GF-D8 (cell line): ENCODE results near the gene TMEFF2.

Experiments used
- DNase-seq: peaks from one replicate; lab custom pipeline; 2025; lab: John Stamatoyannopoulos, UW

The TMEFF2 gene

DNA sequence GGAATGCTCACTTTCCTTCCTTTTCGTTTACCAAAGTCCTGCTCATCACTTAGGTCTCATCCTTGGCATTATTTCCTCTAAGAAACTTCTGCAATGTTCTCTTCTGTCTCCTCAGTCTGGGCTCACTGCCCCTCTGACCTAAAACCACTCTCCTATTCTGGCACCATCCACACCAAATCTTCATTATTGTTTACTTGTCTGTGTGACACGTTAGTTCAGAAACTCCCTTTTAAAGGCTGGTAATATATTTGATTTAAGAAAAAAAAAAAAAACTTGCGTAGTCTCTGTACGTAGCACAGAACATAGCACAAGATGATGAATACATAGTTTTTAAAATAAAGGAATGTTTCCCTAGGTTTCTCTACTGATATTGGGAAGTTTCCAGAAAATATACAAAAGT, 229.0 kb downstream of the TMEFF2 start:
- no peak for DNase-seq

DNA sequence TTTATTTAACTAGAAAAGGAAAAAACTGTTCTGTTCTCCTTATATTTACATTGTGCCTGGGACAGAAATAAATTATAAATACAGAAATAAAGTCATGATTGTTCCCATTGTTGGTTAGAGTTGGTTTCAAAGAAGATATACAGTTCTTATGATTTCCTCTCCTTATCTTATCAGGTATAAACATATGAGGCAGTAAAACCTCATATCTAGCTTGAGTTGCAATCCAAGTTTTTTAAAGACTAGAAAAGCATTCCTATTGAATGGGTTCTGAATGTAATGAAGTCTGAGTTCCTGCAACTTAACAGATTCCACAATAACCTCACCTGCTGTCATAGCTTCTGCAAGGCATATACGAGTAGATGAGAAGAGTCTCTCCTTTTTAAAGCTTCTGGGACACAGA, 233.2 kb downstream of the TMEFF2 start:
- DNase-seq: no peak

- DNase-seq: no peak
Measured at GRCh38 chr2:191959209-191959608, 235.5 kb downstream of the TMEFF2 start.

DNA sequence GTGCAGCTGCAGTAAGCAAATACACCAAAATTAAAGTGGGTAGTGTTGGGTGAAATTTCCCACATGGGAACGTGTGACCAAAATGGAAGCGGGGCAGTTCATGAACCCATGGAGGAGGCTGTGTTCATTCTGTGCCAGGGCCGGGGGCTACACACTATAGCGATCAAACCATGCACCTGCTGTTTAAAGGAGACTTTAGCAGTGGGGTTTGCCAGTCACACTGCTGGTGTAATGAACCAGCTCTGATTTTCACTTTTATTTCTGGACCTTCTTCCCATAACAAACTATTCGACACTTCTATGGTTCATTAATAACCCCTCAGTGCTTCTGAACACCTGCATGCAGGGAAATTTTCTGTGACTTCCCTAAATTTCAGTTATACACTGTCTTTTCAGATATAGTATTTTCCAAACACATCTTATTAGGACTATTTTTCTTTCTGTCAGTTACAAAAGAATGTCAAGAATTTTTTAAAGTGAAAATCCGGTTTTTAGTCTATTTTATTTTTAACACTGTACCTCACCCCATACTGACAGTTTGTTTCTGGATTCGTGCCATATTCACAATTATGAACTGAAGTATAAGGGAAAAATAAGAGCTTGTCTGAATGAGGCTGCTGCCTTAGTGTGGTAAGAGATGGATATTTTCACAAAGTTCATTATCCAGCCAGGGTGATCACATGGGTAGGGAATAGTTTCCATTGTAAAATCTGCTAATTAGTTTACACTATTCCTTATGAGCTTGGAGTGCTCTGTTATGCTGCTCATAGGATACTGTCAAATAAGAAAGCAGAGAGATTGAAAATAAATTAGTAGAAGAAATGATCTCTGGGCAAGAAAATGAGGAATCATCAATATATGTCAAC, 236.5 kb downstream of the TMEFF2 start:
- DNase-seq: no peak

GRCh38 chr2:191954451-191954850, 240.3 kb downstream of the TMEFF2 start:
- DNase-seq: no peak

DNA sequence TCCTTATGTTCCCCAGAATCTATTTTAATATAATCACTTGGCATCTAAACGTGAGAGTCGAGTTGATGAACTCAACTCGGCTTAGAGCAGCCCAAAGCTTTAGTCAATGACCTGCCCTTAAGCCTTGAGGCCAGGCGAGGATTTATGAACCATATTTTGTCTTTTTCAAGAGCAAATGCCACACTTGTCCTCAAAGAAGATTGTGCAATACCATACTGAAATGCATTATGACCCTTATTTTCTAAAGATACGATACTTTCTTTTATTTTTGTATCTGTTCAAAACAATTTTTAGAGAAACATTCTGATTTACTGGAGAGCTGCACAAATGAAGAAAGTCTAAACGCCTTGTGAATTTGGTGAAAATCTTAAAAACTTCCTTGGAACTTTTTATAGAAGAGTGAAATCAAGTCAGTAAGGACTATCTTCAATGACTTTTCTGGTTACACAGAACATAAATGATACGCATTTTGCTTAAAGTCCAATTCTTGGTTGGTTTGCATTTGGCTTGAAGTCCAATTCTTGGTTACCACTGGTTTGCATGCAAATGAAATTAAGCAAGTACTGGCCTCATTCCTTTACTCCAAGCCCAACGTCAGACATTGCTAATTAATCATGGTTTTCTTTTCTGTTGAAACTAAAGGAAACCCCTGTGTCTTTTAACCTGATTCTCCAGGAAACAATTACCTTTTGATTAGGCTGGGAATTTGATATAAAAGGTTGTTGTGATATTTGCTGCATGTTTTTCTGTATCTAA, 242.0 kb downstream of the TMEFF2 start:
- no peak for DNase-seq

DNA sequence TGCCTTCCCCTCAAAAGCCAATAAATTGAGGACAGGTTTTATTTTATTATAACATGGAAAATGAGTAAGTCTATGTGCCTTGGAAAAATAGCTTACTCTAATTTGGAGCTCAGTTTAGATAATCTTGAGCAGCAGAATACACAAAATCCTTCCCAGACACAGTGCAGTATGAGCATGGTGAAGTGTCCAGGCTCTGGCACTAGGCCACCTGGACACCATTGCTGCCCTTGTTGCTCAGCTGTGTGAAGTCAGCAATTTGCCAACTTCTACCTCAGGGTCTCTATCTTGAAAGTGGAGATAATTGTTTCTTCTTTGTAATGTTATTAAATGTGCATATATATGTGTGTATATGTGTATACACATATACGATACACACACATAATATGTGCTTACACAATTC, 242.9 kb downstream of the TMEFF2 start:
- no peak for DNase-seq

DNA sequence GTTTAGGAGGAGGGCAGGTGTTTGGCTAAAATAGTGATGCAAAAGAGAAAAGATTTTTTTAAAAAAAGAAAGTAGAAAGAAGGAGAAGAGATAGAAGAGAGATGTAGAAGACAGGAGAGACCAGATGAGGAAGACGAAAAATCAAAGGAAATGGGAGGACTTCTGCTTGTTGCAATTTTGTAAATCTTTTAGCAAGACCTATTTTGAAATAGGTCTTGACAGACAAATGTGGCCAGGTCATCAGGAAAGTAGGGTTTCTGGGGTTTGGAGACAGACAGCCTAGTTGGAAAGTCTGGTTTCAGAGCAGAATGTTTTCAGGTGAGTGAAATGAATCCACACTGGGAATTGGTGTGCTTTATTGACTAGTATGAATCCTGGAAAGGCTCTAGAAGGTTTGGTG, 243.4 kb downstream of the TMEFF2 start:
- DNase-seq: no peak

- no peak for DNase-seq
Measured at GRCh38 chr2:191950132-191950874, 244.4 kb downstream of the TMEFF2 start.

GRCh38 chr2:191947235-191947634, 247.5 kb downstream of the TMEFF2 start:
- no peak for DNase-seq

- no peak for DNase-seq
Measured at GRCh38 chr2:191946471-191947182, 248.1 kb downstream of the TMEFF2 start.

- DNase-seq: no peak
Measured at GRCh38 chr2:191945623-191946022, 249.1 kb downstream of the TMEFF2 start.

DNA sequence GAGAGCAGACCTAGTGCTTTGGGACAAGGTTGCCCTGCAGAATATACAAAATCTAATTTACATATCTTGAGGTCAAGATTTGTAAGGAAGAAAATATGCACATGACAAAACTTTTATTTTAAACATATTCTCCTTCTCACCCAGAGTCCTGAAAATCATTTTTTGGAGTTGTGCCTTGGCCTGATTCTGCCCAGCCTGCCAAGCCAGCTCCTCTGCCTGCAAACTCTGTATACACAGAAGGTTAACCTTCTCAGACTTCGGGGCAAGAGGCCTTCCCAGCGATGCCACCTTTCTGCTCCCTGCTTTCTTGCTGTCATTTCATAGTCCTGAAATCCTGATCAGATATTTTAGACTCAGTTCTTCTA, 252.0 kb downstream of the TMEFF2 start:
- no peak for DNase-seq

DNA sequence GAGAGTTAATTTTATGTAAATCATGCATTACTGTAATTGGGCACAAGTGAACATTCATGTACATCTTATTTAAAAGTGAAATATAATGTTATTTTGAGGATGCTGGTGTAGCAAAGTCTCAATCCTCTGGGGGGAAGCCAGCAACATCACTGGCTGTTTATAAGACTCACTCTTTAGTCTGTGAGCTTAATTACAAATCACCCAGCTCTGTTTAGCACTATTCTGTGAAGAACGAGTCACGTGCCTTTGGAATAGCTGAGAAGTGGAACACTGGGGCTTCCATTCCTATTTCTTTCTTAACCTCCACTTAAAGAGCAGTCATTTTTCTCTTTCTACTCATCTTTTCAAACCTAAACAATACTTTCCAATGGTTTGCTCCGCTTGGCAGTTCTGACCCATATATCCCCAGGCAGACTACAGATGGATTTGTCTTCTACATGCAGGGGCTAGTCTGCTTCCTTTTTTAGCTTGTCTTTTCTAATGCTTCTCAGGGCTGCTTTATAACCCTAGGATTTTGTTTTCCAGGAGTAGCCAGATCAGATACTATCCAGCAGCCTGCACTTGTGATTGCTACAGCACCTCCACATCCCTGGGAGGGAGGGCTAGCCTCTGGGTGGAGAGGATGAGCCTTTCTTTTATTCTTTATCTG, 252.5 kb downstream of the TMEFF2 start:
- no peak for DNase-seq

GRCh38 chr2:191941376-191941929, 253.3 kb downstream of the TMEFF2 start:
- no peak for DNase-seq

DNA sequence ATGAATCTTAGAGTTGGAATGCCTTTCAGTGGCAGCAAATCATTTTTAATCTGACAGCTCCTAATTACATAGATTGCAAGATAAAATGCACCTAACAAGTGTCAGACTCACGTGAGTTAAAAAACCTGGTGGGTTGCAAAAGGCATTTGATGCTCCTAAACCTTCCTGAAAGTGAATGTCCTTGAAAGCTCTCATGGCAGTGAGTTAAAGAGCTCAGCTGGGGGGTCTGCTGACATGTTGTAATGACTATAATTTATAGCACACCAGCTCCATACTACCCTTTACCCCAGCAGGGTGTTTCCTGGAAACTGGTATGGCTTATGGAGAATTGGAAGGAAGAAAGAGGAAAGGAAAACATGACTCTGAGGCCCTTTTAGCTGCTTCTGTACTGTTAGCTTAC, 256.0 kb downstream of the TMEFF2 start:
- no peak for DNase-seq

- DNase-seq: no peak
Measured at GRCh38 chr2:191936882-191937405, 257.8 kb downstream of the TMEFF2 start.

GRCh38 chr2:191935247-191935646, 259.5 kb downstream of the TMEFF2 start:
- no peak for DNase-seq

GRCh38 chr2:191933307-191934105, 261.2 kb downstream of the TMEFF2 start:
- DNase-seq: no peak

DNA sequence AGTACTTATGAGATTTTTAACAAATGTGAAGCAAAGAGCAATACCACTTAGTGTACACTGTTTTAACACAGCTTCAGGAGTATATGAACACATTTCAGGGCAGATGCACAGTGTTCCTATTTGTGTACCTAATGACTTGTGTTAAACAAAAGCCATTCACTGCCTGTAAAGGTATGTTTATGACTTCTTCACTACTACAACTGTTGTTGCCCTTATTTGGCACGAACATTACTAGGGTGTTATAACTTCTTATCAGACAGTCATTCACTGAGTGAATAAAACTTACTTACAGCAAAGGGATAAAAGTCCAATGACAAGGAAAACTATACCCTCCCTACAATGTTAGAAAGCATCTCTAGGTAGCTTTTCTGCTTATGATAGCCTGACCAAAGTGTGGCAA, 262.4 kb downstream of the TMEFF2 start:
- no peak for DNase-seq
